CD14-positive monocyte (primary cell): Measurements from ENCODE around the gene MYO1H. TPM values are rescaled to one million over a fixed set of nuclear protein-coding genes. Genes with fewer than 3 reads are reported as not detected.

ENCODE experiments used
- DNase-seq, 3 donors: peaks; one replicate each; pipeline ENCODE4 v3.0.0-alpha.2; 2011 to 2022
- H2AFZ ChIP-seq: 2 replicates; pipeline ENCODE4 v1.6.0; 2012; ENCODE audit warnings: mild to moderate bottlenecking, low read depth, low read length, inconsistent platforms; ENCODE audit not compliant: insufficient read depth, poor library complexity, severe bottlenecking
- H3K27ac ChIP-seq, 2 donors: 1 replicate in 1 of 2; 2 replicates in 1 of 2; pipeline ENCODE4 v1.5.1; 2012 to 2013; ENCODE audit warnings: low read length in 2 of 2, control low read depth in 1 of 2, inconsistent platforms in 1 of 2, low read depth in 1 of 2, mild to moderate bottlenecking in 1 of 2
- H3K27me3 ChIP-seq, 2 donors: one replicate each; pipeline versions ENCODE4 v1.6.0 to v1.6.1; 2011 to 2013; ENCODE audit warnings: low read length in 2 of 2; ENCODE audit not compliant: control insufficient read depth in 2 of 2, insufficient read depth in 2 of 2
- H3K36me3 ChIP-seq, 2 donors: replicated peaks in 1 of 2; 1 replicate in 1 of 2; 2 replicates in 1 of 2; pipeline versions ENCODE4 v1.5.1 to v1.6.1; 2012 to 2013; ENCODE audit warnings: low read length in 2 of 2, control low read depth in 1 of 2, inconsistent platforms in 1 of 2, mild to moderate bottlenecking in 1 of 2; ENCODE audit not compliant: insufficient read depth in 2 of 2, control insufficient read depth in 1 of 2
- H3K4me1 ChIP-seq, 2 donors: 1 replicate in 1 of 2; 2 replicates in 1 of 2; pipeline versions ENCODE4 v1.5.1 to v1.6.1; 2012 to 2013; ENCODE audit warnings: low read length in 2 of 2, control low read depth in 1 of 2, inconsistent platforms in 1 of 2, mild to moderate bottlenecking in 1 of 2, moderate library complexity in 1 of 2; ENCODE audit not compliant: insufficient read depth in 2 of 2, control insufficient read depth in 1 of 2
- H3K4me2 ChIP-seq: replicated peaks from 2 replicates; pipeline ENCODE3; 2012; ENCODE audit warnings: low read length, moderate library complexity, mild to moderate bottlenecking; ENCODE audit not compliant: poor library complexity, severe bottlenecking; ENCODE audit errors: extremely low read depth
- H3K4me3 ChIP-seq, 3 experiments: fragments of 200-600 bp in 1 of 3; sonication (generic) in 1 of 3; replicated peaks in 1 of 3; 1 replicate in 2 of 3; 2 replicates in 1 of 3; pipeline ENCODE4 v1.5.1; 2011 to 2013; ENCODE audit warnings: low read length in 3 of 3, mild to moderate bottlenecking in 3 of 3, control low read depth in 2 of 3, low read depth in 2 of 3, inconsistent platforms in 1 of 3, moderate library complexity in 1 of 3
- H3K79me2 ChIP-seq: 2 replicates; pipeline ENCODE4 v1.6.0; 2012; ENCODE audit warnings: mild to moderate bottlenecking, control low read depth, inconsistent platforms, low read length, moderate library complexity; ENCODE audit not compliant: insufficient read depth
- H3K9ac ChIP-seq: 2 replicates; pipeline ENCODE4 v1.6.0; 2017; ENCODE audit warnings: low read length, mild to moderate bottlenecking; ENCODE audit not compliant: insufficient read depth, poor library complexity, severe bottlenecking
- H3K9me3 ChIP-seq, 2 donors: replicated peaks in 1 of 2; 1 replicate in 1 of 2; 2 replicates in 1 of 2; pipeline versions ENCODE4 v1.5.1 to v1.6.1; 2012 to 2013; ENCODE audit warnings: low read length in 2 of 2, control low read depth in 1 of 2; ENCODE audit not compliant: control insufficient read depth in 1 of 2, insufficient read depth in 1 of 2
- H4K20me1 ChIP-seq: 2 replicates; pipeline ENCODE4 v1.6.0; 2012; ENCODE audit warnings: mild to moderate bottlenecking, low read length, control low read depth, moderate library complexity; ENCODE audit not compliant: insufficient read depth
- H3K27ac Mint-ChIP-seq, 7 donors: one replicate each; pipeline ENCODE4 v1.8.0; 2020; ENCODE audit warnings: mild to moderate bottlenecking in 7 of 7, mixed read lengths in 7 of 7, moderate library complexity in 6 of 7, inconsistent platforms in 2 of 7
- H3K27me3 Mint-ChIP-seq, 3 donors: one replicate each; pipeline ENCODE4 v1.8.0; 2021 to 2022; ENCODE audit warnings: low read depth in 3 of 3, mild to moderate bottlenecking in 3 of 3, mixed read lengths in 3 of 3, moderate library complexity in 3 of 3, inconsistent platforms in 1 of 3
- H3K36me3 Mint-ChIP-seq, 2 donors: one replicate each; pipeline ENCODE4 v1.8.0; 2020; ENCODE audit warnings: mixed read lengths in 2 of 2, inconsistent platforms in 1 of 2, mild to moderate bottlenecking in 1 of 2
- H3K4me1 Mint-ChIP-seq: one replicate; pipeline ENCODE4 v1.8.0; 2020; ENCODE audit warnings: mild to moderate bottlenecking, mixed read lengths
- H3K4me3 Mint-ChIP-seq, 2 donors: one replicate each; pipeline ENCODE4 v1.8.0; 2020; ENCODE audit warnings: mild to moderate bottlenecking in 2 of 2, mixed read lengths in 2 of 2, moderate library complexity in 1 of 2
- H3K9me3 Mint-ChIP-seq, 7 donors: one replicate each; pipeline ENCODE4 v1.8.0; 2020 to 2022; ENCODE audit warnings: mixed read lengths in 7 of 7, mild to moderate bottlenecking in 6 of 7, moderate library complexity in 6 of 7, inconsistent platforms in 2 of 7
- CTCF ChIP-seq: fragments of 200-600 bp; IDR thresholded peaks from one replicate; pipeline ENCODE4 v1.8.0; 2022; ENCODE audit warnings: antibody characterized with exemption, mild to moderate bottlenecking
- WGBS: methylation state at CpG from one replicate; pipeline ENCODE4 v1.1.5; 2013; ENCODE audit warnings: missing lambda C conversion rate; ENCODE audit not compliant: insufficient coverage; 5-methylcytosine and 5-hydroxymethylcytosine counted together
- intact Hi-C, 2 donors: fragments of 100-400 bp; cut with micrococcal nuclease; formaldehyde crosslinking; loops; one replicate each; pipeline versions ENCODE4 v1.15.0 to v1.15.1; 2023
- polyA plus RNA-seq, 3 donors: library from polyadenylated mRNA; depleted of rRNA in 1 of 3; unstranded in 2 of 3; stranded (reverse) in 1 of 3; fragments of 300-500 nt in 2 of 3; fragments of >200 nt in 1 of 3; fragmentation: Illumina TruSeq in 2 of 3; gene quantifications; 1 replicate in 2 of 3; 2 replicates in 1 of 3; pipeline ENCODE4 v1.2.3, GENCODE V29; 2012 to 2021

MYO1H gene
- polyA plus RNA-seq, 3 donors, result not detected

GRCh38 chr12:109477963-109478315, 130.2 kb downstream of the MYO1H start:
- peaks cover 20 to 28% of the 10 kb centered on the region in 2 donors for H3K4me1 ChIP-seq
- intact Hi-C loops, result loop anchor here (5.0 kb wide), 4 partner anchors 234 to 649 kb away; partner anchors contain the start of genes FAM222A (in 2 of the 2) and UNG (in 1 of the 2)
- no peaks in the 10 kb centered on the region for H3K9me3 ChIP-seq
- peak overlapping the region; percentile 92 for H3K9ac ChIP-seq
- no peak for TF ChIP-seq CTCF
- 0% methylated on average over 4 of the region's 9 CpGs for WGBS
- H3K36me3 ChIP-seq, result peaks cover 4 to 10% of the 10 kb centered on the region in 2 donors
- no peaks in the 10 kb centered on the region for H3K27me3 ChIP-seq
- Mint-ChIP-seq H3K4me1 (peaks cover 24% of the 10 kb centered on the region), H3K36me3 (peaks cover 3% of the 10 kb centered on the region in 2 donors), H3K27me3 (no peaks in the 10 kb centered on the region), H3K9me3 (no peaks in the 10 kb centered on the region), H3K4me3 (peak overlapping the region; percentile 93 to 96), H3K27ac (peak overlapping the region; percentile 92 to 100 (median 100))
- H3K79me2 ChIP-seq, result peaks cover 64% of the 10 kb centered on the region
- H3K4me2 ChIP-seq, result peak overlapping the region; percentile 87
- peak overlapping the region; percentile 85 to 93 for H3K27ac ChIP-seq
- peaks cover 11% of the 10 kb centered on the region for H4K20me1 ChIP-seq
- peak overlapping the region; percentile 74 to 95 (median 81) for H3K4me3 ChIP-seq
- no peak for DNase-seq
- H2AFZ ChIP-seq, result peak overlapping the region; percentile 89

- DNase-seq, result no peak
- Mint-ChIP-seq H3K27me3 (peaks cover 0 to 2% (median 0%) of the 10 kb centered on the region in 3 donors), H3K4me1 (peaks cover 22% of the 10 kb centered on the region), H3K27ac (peak overlapping the region in 1 of 7 donors; percentile 17), H3K36me3 (peaks cover 16 to 19% of the 10 kb centered on the region in 2 donors), H3K4me3 (no peak overlapping the region), H3K9me3 (no peaks in the 10 kb centered on the region)
- intact Hi-C loops, result loop anchor here (5.0 to 10.0 kb wide), 5 partner anchors 95 to 648 kb away; partner anchors contain the start of genes FAM222A (in 2 of the 2), MMAB (in 1 of the 2), MVK (in 1 of the 2) and UNG (in 1 of the 2)
- peaks cover 5% of the 10 kb centered on the region for H4K20me1 ChIP-seq
- H3K27me3 ChIP-seq, result no peaks in the 10 kb centered on the region
- no peak overlapping the region for H3K4me3 ChIP-seq
- H3K9ac ChIP-seq, result no peak overlapping the region
- peaks cover 20 to 28% of the 10 kb centered on the region in 2 donors for H3K4me1 ChIP-seq
- peaks cover 15 to 23% of the 10 kb centered on the region in 2 donors for H3K36me3 ChIP-seq
- no peak for TF ChIP-seq CTCF
- H3K9me3 ChIP-seq, result no peaks in the 10 kb centered on the region
- peaks cover 47% of the 10 kb centered on the region for H3K79me2 ChIP-seq
- no peak overlapping the region for H3K27ac ChIP-seq
- no CpG with 5 or more reads among the region's 1 CpG for WGBS
- H2AFZ ChIP-seq, result no peak overlapping the region
- no peak overlapping the region for H3K4me2 ChIP-seq
Observed at GRCh38 chr12:109479761-109480160, 132.1 kb downstream of the MYO1H start.
